Skin of body (tissue), 2 donors: Measurements from ENCODE around the gene EPN1. TPM values are rescaled to one million over a fixed set of nuclear protein-coding genes. Genes with fewer than 3 reads are reported as not detected.

Experiments used
- DNase-seq: peaks from one replicate; lab custom pipeline; 2025; lab: John Stamatoyannopoulos, UW
- total RNA-seq: library from RNA; depleted of rRNA; stranded (reverse); fragments of >200 nt; gene quantifications from one replicate; pipeline ENCODE4 v1.2.3, GENCODE V29; 2014

The EPN1 gene
- 20.8 TPM for total RNA-seq

- peak; percentile 95 for DNase-seq
Measured at GRCh38 chr19:55674841-55675660, at the start of gene EPN1. EPN1 (plus strand) TSS chr19:55675226; CDS start chr19:55678628, 3,402 bp downstream.

GRCh38 chr19:55626350-55626749, 48.7 kb upstream of the EPN1 start:
- no peak for DNase-seq

DNA sequence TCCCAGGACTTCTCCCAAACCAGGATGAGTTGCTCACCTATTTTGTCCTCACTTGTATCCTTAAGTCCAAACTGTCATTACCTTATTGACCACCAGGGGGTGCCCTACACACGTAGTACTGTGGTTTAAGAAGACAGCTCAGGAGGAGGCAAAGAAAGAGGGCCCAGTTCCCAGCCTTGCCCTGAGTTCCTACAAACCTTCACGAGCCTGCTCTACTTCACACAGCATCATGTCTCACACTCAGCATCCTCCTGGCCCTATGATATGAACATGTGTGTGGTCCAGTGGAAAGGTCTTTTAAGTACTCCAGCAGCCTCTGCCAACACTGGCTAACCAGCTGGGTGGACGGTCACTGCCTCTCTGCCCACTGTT, 42.6 kb upstream of the EPN1 start:
- DNase-seq = peak; percentile 87

GRCh38 chr19:55633861-55634260, 41.2 kb upstream of the EPN1 start:
- no peak for DNase-seq

DNA sequence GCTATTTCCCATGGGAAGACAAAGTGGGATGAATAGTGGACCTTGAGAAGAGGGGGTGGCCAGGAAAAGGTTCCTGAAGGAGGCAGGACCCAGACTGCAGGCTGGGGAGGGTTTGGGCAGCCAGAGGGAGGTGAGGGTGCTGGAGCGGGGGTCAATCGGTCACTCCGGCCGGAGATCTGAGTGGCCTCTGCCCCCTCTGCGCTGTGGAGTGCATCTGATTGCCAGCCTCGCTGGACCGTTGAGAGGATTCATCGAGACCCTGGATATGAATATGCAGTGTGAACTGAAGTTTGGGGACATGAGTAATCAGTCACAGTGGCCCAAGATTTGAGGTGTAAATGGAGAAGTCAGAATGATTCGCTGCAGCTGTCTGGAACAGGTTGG, 39.7 kb upstream of the EPN1 start:
- DNase-seq = no peak

DNA sequence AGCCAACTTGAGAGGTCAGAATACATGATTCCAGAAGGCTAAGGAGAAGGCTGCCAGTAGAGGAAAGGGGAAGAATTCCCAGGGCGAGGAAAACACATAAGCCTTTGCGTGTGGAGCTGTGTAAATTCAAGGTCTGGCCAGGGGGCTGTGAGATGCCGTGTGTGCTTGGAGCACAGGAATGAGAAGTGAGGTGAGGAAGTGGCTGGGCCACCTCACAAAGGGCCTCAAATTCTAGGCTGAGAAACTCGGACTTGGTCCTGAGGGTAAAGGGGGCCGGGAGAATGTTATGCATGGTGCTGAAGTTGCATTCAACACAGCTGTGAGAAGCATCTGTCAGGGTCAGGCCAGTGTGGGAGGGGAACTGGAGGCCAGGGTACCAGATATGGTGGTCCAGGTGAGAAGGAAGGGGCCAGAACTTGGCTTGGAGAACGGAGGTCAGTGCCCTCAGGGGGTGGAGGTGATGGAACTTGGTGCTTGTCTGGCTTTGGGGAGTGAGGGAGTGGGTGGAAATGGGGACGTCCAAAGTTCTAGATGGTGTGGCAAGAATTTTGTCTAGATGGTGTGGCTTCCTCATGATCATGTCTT, 39.1 kb upstream of the EPN1 start:
- DNase-seq = no peak

DNA sequence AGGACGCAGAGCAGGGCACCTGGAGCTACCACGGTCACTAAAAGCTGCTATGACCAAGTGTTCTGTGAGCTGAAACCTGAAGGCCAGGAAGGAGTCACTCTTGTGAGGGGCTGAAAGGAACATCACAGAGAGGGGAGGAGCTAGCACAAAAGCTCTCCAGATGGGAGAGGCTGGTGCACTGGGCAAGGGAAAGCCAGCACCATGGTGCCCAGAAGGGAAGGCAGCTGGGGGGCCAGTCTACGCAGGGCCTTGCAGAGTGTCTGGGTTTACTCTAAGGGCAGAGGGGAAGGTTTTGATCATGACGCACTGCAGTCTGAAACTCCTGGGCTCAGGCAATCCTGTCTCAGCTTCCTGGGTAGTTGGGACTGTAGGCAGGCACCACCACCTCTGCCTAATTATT, 38.3 kb upstream of the EPN1 start:
- DNase-seq = no peak

GRCh38 chr19:55637534-55637933, 37.5 kb upstream of the EPN1 start:
- DNase-seq = no peak

- DNase-seq = no peak
Measured at GRCh38 chr19:55638864-55639359, 36.1 kb upstream of the EPN1 start.

GRCh38 chr19:55640043-55640576, 34.9 kb upstream of the EPN1 start:
- DNase-seq = peak; percentile 78

GRCh38 chr19:55640577-55641425, 34.2 kb upstream of the EPN1 start, which contains the start of gene ZNF580:
ZNF580 (plus strand) TSS chr19:55641002; CDS start chr19:55642509, 1,507 bp downstream.
- peak; percentile 78 for DNase-seq

DNA sequence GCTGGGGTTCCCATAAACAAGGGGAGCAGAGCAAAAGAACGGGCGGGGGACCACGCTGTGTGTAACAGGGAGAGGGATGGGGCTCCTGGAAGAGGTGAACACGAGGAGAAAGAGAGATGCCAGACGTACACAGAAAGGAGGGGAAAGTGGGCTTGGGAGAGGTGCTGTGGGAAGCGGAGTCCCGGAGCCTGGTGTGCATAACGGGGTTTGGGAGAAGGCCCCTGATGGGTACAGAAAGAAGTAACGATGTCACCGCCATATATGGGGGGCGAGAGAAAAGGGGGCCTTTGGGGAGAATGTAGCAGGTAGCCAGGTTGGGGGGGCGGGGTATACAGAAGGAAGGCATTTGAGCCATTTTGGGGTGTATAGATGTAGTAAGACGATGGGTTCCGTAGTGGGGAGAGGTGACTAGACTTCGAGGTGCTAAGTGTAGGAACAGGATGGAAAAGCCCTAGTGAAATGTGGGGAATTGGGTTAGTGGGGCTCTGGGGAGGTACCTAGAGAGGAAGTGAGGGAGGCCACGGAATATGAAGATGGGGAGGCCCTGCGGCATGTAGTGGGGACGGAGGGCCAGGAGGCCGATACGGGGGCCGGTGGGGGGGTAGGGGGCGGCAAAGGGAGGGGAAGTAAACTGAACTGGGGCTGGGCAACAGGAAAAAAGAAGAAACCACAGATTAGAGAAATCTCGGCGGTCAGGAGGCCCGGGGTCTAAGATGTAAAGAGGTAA, 33.4 kb upstream of the EPN1 start:
- DNase-seq = peak; percentile 28

- DNase-seq = no peak
Measured at GRCh38 chr19:55642153-55643002, 32.6 kb upstream of the EPN1 start.

GRCh38 chr19:55643003-55643886, 31.8 kb upstream of the EPN1 start, which contains the start of gene ZNF581:
ZNF581 (plus strand) TSS chr19:55643649; CDS start chr19:55644572, 923 bp downstream.
- peak; percentile 56 for DNase-seq

GRCh38 chr19:55643887-55644176, 31.2 kb upstream of the EPN1 start:
- DNase-seq = no peak

DNA sequence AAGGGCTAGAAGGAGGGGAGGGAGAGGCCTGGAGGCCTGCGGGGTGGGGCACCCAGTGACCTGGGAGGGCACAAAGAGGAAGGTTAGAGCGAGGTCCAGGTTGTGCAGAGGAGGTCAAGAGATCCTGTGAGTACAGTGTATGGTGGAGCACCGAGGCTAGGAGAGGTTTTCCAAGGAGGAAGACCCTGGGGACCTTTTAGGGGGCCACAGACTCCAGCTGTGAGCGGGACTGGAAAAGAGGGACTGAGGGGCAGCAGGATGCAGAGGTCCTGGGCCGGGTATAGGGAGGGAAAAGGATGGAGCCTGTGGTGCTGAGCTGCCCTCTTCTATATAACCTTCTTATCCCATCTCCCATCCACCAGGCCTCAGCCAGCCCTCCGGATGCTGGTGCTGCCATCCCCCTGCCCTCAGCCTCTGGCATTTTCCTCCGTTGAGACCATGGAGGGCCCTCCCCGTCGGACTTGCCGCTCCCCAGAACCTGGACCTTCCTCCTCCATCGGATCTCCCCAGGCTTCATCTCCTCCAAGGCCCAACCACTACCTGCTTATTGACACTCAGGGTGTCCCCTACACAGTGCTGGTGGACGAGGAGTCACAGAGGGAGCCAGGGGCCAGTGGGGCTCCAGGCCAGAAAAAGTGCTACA, 30.7 kb upstream of the EPN1 start:
- no peak for DNase-seq

- DNase-seq = no peak
Measured at GRCh38 chr19:55644842-55645511, 30.0 kb upstream of the EPN1 start.

- DNase-seq = no peak
Measured at GRCh38 chr19:55645512-55645881, 29.5 kb upstream of the EPN1 start.
